DMS114 treated with DMSO at 0.1 percent for 48 hours (cell line): ENCODE measurements around the gene ARMH3.

ENCODE experiments used
- DNase-seq: peaks from one replicate; lab custom pipeline; 2025; ENCODE audit not compliant: unreplicated experiment; lab: John Stamatoyannopoulos, UW

The ARMH3 gene, protein sequence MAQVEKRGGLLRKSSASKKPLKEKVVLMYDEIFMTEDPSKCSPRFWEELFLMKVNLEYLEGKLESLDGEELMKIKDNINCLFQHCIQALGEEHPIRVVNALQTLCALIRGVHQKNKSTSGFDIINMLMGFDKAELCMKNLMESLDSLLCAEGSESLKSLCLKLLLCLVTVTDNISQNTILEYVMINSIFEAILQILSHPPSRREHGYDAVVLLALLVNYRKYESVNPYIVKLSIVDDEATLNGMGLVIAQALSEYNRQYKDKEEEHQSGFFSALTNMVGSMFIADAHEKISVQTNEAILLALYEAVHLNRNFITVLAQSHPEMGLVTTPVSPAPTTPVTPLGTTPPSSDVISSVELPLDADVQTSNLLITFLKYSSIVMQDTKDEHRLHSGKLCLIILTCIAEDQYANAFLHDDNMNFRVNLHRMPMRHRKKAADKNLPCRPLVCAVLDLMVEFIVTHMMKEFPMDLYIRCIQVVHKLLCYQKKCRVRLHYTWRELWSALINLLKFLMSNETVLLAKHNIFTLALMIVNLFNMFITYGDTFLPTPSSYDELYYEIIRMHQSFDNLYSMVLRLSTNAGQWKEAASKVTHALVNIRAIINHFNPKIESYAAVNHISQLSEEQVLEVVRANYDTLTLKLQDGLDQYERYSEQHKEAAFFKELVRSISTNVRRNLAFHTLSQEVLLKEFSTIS

DNA sequence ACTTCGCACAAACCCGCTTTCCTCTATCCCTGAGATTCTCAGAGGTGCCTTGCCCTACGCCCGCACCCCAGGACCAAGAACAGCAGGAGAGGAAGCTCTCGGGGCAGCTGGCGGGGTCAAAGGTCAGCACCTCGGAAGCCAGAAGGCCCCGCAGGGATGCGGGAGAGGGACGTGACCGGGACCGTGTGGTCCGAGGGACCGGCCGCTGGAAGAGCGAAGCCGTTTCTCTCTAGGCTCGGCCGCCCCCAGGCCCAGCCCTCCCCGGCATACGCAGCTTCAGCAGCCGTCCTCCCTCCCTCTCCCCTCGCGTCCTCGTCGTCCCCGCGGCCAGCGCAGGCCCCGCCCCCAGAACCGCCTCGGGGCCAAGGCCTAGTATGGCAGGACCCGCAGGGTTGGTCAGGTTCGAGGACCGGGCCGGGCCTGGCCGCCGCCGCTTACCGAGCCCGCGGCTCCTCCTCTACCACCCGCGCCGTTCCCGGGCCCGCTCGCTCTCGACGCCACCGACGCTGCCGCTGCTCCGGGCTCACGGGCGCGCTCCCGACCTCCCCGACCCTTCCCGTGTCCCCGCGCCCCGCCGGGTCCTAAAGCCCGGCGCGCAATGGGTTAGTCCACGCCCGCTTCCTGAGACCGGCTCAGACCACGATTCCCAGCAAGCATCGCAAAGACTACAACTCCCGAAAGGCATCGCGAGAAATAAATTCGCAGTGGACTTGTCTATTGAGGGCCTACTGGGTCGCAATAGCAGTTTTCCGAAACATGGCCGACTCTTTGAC is at the start of gene ARMH3:
TSS of gene ARMH3 (minus strand) at position 527 of the 773 bp plus-strand sequence. CDS start 16,059 bp downstream, outside the sequence.
- peak; percentile 97 for DNase-seq

DNA sequence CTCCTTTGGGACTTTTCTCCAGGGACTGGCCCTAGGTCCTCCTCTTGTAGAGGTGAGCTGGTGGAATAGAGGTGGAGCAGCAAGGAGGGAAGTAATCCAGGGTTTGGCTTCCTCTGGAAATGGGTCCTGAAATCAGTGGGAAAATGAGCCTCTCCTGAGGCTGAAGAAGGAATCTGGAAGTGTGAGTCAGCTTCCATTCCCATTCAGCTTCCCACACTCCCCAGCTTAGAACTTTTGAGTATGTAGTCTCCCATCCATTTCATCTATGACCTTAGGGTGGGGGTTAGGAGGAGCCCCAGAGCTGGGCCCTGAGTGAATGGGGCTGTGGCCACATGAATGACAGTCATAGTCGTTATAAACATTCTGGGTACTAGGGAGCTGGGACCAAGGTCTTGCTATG is 46.4 kb upstream of the ARMH3 start:
- no peak for DNase-seq

DNA sequence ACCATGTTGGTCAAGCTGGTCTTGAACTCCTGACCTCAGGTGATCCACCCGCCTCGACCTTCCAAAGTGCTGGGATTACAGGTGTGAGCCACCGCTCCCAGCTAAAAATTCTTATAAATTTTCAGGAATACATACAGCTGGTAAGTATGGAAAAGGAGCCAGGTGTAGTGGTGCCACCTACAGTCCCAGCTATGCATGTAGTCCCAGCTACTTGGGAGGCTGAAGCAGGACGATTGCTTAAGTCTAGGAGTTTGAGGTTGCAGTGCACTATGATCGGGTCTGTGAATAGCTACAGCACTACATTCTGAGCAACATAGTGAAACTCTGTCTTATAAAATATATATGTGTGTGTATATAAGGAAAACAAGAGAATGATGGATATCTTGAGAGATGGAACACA is 45.2 kb upstream of the ARMH3 start:
- peak; percentile 22 for DNase-seq

DNA sequence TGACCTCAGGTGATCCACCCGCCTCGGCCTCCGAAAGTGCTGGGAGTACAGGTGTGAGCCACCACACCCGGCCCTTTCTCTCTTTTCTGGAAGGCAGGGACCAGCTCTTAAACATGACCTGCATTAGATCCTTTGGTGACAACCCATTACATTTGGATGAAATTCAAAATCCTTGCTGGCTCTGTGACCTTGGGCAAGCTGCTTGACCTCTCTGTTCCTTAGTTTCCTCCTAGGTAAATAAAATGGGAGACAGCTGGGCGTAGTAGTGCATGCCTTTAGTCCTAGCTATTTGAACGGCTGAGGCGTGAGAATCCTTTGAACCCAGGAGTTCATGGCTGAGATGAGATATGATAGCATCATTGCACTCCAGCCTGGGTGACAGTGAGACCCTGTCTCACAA is 40.5 kb upstream of the ARMH3 start:
- no peak for DNase-seq

DNA sequence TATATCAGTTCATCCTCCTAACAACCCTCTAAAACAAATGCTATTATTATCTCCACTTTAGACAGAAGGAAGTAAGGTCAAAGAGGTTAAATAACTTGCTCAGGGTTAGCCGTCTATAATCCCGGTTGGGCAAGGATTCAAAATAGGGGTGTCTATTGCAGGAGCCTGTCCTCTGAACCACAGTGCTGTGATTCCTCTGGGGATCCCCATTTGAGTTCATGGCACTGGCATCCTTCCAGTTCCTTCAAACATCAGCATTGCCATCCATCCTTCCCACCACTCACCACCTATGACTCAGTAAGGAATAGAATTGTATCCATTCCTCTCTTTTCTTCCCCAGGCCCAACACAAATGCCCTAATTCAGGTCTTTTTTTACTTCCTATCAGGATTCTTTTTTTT is 34.8 kb upstream of the ARMH3 start:
- DNase-seq = no peak

DNA sequence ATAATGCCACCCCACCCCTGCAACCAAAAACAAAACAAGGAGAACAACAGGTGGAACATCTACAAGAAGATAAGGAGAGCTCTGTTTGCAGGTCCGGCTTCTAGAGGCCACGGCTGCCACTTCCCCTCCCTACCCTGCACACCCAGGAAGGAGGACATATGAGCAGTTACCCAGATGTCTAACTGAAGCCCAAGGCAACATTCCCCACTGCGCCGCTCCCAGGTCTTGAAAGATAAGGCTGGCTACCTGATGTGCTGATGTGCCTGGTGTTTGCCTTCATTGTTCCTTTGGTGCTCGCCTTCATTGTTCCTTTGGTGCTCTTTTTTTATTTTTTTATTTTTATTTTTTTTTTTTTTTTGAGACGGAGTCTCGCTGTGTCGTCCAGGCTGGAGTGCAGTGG is 30.2 kb upstream of the ARMH3 start:
- DNase-seq = no peak

DNA sequence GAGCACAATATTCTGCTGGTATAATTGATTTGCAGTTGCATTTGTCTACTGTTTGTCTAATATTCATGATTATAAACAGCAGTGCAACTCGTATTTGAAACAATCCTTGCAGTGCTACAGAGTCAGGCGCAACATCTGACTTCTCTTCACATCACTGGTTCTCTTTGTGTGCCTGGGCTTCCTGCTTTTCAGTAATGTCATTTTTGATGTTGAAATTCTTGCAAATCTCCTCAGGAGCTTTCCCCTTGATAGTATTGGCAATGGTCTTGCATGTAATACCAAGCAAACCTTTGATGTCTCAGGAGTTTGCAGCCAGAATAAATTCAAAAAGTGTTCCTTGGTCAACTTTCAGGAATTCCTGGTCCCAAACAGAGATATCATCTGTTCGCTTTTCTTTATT is 29.4 kb upstream of the ARMH3 start:
- no peak for DNase-seq

DNA sequence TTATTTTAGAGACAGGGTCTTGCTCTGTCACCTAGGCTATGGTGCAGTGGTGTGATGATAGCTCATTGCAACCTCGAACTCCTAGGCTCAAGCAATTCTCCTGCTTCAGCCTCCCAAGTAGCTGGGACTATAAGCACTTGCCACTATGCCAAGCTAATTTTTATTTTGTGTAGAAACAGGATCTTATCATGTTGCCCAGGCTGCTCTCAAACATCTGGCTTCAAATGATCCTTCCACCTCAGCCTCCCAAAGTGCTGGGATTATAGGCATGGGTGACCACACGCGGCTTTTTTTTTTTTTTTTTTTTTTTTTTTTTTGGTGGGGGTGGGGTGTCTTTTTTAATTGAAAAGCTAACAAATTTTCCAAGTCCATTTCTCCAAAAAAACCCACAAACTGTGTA is 27.6 kb upstream of the ARMH3 start:
- no peak for DNase-seq

DNA sequence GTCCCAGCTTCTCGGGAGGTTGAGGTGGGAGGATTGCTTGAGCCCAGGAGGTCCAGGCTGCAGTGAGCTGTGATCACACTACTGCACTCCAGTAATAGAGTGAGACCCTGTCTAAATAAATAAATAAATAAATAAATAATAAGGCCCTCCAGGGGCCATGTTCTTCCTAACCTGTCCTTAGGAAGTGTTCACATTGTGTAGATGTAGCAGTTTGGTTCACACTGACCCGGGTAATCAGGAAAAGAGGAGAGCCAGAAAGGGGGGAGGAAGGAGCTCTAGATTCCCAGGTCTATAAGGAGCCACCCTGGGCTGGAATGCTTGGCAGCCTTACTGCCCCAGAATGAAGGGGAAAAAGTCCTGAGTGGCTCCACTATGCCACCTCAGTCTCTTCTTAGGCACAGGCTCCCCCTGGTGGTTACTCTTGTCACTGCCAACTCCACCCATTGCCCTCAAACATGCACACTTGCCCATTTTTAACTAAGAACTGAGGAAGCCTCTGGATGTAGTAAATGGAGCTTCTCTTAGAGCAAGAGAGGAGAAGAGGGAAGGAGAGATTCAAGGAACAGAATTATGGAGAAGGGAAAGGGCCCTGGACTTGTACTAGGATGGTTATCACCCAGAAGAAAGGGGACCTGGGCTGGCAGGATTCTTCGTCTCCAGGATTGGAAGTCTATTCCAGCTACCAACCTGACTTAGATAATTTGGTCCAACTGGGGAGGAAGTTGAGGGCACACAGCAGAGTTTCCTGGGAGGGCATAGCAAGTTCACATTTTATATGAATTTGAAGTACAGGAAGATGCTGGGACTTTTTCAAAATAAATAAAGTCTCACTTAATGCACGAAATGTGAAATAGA is 16.9 kb upstream of the ARMH3 start:
- DNase-seq = peak; percentile 74

DNA sequence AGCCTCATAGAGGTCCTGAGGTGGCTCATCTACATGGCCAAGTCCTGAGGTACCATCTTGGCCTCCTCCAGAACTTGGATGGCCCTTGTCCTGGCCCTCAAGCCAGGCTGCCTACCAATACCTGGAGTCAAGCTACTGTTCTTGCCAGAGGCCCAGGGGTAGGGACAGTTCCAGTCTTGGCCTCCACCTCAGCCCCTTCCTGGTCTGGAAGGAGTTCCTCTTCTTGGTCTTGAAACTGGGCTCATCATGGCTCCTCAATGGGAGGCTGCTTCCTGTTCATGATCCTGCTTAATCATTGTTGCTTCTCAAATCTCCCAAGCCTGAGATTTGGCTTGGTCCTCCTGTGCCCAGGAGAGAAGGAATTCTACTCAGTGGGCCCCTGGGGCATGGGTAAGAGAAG is 13.1 kb upstream of the ARMH3 start:
- DNase-seq = no peak

DNA sequence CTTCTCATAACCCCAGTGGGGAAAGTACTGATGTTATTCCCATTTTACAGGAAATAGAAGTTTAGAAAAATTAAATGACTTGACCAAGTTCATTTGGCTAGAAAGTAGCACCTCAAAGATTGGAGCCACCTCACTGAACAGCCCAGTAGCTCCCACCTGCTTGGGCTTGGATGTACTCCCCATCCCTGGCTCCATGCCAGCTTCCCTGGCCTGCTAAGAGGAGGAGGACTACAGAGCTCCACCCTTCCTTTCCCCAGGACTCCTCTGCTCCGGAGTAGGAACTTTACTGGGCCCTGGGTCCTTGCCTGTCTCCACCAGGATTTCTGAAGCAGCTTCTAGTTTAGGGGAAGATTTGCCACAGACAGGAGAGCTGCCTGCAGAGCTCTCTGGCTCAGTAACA is 12.2 kb upstream of the ARMH3 start:
- no peak for DNase-seq

DNA sequence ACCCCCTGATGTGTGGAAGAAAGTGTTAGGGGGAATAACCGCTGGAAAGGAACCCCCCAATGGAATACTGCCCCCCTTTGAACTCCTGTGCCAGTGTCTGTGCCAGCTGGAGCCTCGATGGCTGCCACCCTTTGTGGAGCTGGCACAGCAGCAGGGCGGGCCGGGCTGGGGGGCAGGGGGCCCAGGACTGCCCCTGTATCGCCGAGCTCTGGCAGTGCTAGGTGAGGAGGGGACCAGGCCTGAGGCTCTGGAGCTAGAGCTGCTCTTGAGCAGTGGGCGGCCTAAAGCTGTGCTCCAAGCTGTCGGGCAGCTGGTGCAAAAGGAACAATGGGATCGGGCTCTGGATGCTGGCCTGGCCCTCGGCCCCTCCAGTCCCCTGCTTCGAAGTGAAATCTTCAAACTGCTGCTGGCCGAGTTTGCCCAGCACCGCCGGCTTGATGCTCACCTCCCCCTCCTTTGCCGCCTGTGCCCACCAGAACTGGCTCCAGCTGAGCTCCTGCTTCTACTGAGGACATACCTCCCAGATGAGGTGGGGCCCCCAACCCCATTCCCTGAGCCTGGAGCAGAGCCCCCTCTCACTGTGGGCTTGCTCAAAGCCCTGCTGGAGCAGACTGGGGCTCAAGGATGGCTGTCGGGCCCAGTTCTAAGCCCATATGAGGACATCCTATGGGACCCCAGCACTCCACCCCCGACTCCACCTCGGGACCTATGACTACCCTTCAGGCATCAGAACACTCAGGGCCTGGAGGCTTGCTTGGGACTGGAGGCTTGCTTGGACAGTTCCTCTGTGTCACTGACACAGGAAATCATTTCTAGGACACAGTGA is 11.3 kb upstream of the ARMH3 start:
- no peak for DNase-seq

DNA sequence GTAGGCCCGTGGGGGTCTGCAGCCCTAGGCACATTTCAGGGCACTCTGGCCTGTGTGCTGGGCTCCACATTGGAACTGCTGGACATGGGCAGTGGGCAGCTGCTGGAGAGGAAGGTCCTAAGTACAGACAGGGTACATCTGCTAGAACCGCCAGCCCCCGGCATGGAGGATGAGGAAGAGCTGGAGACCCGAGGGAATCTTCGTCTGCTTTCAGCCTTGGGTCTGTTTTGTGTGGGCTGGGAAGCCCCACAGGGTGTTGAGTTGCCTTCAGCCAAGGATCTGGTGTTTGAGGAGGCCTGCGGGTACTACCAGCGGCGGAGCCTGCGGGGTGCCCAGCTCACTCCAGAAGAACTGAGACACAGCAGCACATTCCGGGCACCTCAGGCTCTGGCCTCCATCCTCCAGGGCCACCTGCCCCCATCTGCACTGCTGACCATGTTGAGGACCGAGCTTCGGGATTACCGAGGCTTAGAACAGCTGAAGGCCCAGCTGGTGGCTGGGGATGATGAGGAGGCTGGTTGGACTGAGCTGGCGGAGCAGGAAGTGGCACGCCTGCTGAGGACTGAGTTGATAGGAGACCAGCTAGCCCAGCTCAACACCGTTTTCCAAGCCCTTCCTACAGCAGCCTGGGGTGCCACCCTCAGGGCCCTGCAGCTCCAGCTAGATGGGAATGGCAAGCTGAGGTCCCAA is 10.6 kb upstream of the ARMH3 start:
- DNase-seq = no peak

DNA sequence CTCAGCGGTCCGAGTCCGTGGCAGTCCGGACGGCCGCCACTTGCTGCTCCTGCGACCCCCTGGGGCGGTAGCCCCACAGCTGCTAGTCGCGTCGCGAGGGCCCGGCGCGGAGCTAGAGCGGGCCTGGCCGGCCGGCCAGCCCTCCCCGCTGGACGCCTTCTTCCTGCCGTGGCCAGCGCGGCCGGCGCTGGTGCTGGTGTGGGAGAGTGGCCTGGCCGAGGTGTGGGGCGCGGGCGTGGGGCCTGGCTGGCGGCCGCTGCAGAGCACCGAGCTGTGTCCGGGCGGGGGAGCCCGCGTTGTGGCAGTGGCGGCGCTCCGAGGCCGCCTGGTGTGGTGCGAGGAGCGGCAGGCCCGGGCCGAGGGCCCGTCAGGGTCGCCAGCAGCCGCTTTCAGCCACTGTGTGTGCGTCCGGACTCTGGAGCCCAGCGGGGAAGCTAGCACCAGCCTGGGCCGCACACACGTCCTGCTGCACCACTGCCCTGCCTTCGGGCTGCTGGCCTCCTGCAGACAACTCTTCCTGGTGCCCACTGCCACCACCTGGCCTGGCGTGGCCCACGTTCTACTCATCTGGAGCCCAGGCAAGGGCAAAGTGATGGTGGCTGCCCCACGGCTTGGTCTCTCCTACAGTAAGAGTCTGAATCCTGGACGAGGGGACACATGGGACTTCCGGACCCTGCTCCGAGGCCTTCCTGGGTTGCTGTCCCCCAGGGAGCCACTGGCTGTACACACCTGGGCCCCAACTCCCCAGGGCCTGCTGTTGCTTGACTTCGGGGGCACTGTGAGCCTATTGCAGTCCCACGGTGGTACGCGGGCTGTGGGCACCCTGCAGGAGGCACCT is 9.8 kb upstream of the ARMH3 start:
- no peak for DNase-seq

DNA sequence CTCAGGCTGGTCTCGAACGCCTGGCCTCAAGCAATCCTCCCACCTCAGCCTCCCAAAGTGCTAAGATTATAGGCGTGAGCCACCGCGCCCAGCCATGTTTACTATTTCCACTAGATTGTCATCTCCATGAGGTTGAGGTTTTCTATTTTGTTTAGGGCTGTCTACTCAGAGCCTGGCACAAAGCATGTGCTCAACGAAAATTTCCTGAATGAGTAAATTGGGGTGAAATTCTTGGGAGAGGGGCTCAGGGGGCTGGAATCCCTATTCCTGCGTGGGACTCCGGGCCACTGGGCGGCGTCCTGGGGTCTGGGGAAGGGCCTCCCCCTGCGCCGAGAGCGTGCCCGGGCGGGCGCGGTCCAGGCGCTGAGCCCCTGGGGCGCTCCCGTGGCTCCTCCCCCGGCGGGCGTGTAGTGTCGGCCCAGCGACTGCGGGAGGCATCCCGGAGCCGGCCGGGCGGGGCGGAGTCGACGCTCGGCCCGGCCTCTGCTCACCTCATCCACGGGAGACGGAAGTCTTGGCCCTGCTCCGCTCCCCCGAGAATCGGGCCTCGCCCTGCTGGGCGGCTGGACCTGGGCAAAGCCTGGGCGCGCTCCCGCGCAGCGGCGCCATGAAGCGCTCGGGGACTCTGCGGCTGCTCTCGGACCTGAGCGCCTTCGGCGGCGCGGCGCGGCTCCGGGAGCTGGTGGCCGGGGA is 9.0 kb upstream of the ARMH3 start, which contains the start of gene HPS6:
TSS of gene HPS6 (plus strand) at position 482 of the 693 bp plus-strand sequence. CDS start at position 608, 126 bp downstream.
- DNase-seq = peak; percentile 65

DNA sequence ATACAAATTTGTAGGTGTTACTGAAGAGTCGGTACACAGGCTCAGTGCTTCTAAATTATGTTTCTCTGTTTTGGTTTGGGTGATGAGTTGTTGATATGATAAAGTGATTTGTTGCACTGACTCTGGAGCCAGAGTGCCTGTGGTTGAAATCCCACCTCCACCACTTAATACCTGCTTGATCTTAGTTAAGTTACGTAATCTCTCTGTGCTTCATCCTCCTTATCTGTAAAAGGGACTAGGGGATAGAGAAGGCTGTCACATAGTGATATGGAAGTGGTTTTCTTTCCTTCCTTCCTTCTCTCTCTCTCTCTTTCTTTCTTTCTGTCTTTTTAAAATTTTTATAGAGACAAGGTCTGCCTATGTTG is 8.5 kb upstream of the ARMH3 start:
- DNase-seq = no peak

DNA sequence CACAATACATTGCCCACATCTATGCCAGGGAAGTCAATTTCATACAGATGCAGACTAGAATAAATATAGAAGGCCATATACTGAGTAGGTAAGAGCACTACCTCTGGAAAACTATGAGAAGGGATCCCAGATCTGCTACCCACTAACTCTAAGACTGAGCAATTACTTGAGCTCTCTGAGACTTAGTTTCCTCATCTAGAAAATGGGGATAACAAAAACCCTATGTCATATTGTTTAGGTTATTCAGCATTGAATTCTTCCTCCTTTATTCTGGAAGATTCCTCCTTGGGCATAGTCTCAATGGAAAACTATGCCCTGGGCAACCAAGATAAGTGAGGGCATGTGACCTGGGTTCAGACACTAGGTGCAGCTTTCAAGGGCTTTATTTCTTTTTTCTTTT is 4.0 kb upstream of the ARMH3 start:
- no peak for DNase-seq
